ENCODE data around the gene SAMD5.

The SAMD5 gene

GRCh38 chr6:147561726-147562125 is 53.2 kb downstream of the SAMD5 start:
- no peak for DNase-seq (ENCODE audit: low read depth, low spot score)
- no peak overlapping the region for H3K4me3 ChIP-seq (ENCODE audit: low read depth, low read length)
- in situ Hi-C loops (cut with HindIII; ENCODE audit: low sequenced_read_pairs), result no loop called here
- TF ChIP-seq CTCF (IDR thresholded peaks at IDR 0.05; ENCODE audit: low read depth, low read length), result no peak

GRCh38 chr6:147563472-147563871 is 55.0 kb downstream of the SAMD5 start:
- DNase-seq (ENCODE audit: low read depth, low spot score), result no peak
- in situ Hi-C loops (cut with HindIII; ENCODE audit: low sequenced_read_pairs), result no loop called here
- TF ChIP-seq CTCF (IDR thresholded peaks at IDR 0.05; ENCODE audit: low read depth, low read length), result no peak
- no peak overlapping the region for H3K4me3 ChIP-seq (ENCODE audit: low read depth, low read length)

DNA sequence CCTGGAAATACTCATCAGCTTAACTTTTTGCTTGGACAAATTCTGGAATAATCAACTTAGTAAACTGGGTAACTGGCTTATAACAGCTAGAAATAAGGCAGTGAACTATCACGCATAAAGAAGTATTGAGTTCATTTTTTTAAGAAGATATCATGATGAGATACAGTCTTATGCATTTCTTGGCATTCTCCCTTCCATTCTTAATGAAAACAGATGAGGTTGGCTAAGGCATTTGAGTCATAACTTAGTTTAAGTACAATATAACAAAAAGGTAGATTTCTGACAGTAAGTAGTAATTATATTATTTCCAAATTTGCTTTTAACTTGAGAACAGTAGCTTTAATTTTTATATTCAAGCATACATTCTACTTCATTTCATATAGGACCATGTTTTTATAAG is 56.1 kb downstream of the SAMD5 start:
- in situ Hi-C loops (cut with HindIII; ENCODE audit: low sequenced_read_pairs), result no loop called here
- no peak for TF ChIP-seq CTCF (IDR thresholded peaks at IDR 0.05; ENCODE audit: low read depth, low read length)
- DNase-seq (ENCODE audit: low read depth, low spot score), result no peak
- no peak overlapping the region for H3K4me3 ChIP-seq (ENCODE audit: low read depth, low read length)

DNA sequence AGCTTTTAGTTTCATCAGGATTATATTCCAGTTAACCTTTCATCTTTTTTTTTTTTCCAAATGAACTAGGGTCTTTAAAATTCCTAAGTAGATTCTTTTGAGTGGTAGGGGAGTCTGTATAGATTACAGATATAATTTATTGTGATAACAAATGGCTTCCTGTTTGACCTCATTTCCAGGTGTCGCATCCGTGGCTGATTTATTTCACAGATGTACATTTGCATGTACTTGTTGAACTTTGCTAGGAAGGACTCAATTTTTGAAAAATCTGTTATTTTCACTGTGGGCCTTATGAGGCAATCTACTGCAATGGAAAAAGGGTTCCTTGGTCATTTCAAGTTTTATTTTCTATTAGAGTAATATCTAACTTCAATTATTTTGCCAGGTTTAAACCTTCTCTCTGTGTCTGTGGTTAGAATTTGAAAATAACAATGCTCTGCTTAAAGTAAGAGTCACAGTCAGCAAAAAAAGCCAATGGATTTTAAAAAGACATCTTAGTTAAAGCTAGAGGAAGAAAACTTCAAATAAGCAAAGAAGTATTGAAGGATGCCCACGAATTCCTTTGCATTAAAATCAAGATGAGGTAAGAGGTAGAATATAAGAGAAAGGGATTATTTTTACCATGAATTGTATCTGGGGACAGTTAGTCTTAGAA is 57.9 kb downstream of the SAMD5 start:
- in situ Hi-C loops (cut with HindIII; ENCODE audit: low sequenced_read_pairs), result no loop called here
- no peak overlapping the region for H3K4me3 ChIP-seq (ENCODE audit: low read depth, low read length)
- no peak for DNase-seq (ENCODE audit: low read depth, low spot score)
- no peak for TF ChIP-seq CTCF (IDR thresholded peaks at IDR 0.05; ENCODE audit: low read depth, low read length)

DNA sequence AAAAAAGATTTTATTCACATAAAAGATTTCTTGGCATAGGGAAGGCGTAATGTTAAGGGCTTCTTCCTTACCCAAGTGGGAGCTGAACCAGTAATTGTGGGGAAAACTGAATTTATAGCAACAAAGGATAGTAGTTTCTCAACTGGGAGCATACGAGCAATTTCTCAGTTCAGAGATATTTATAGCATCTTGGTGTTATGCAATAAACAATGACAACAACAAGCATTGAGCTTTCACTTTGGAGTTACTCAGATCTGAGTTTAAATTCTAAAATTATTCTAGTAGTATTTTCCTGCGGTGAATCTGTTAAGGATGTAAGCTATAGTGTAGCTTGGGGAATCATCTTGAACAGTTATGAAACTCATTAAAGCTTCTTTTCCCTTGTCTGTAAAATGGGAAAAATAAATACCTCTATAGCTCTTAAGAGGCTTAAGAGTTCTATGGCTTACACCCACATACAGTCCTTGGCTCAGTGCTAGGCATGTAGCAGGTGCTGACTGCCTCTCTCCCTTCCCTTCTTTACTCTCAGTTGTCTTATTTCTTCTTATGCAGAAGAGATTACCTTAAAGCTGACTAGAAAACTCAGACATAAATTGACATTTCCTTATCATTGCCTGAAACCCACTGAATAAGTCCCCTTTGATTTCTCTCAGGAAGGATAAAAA is 58.8 kb downstream of the SAMD5 start:
- no peak for TF ChIP-seq CTCF (IDR thresholded peaks at IDR 0.05; ENCODE audit: low read depth, low read length)
- in situ Hi-C loops (cut with HindIII; ENCODE audit: low sequenced_read_pairs), result no loop called here
- H3K4me3 ChIP-seq (ENCODE audit: low read depth, low read length), result no peak overlapping the region
- no peak for DNase-seq (ENCODE audit: low read depth, low spot score)

GRCh38 chr6:147569788-147570187 is 61.3 kb downstream of the SAMD5 start:
- DNase-seq (ENCODE audit: low read depth, low spot score), result no peak
- no peak for TF ChIP-seq CTCF (IDR thresholded peaks at IDR 0.05; ENCODE audit: low read depth, low read length)
- in situ Hi-C loops (cut with HindIII; ENCODE audit: low sequenced_read_pairs), result no loop called here
- H3K4me3 ChIP-seq (ENCODE audit: low read depth, low read length), result no peak overlapping the region
